HG03103 (cell line): ENCODE results near the gene CMKLR1.

ENCODE experiments used
- ATAC-seq: cut with Tn5 transposase; IDR thresholded peaks from one replicate; pipeline ENCODE4 v1.9.1; 2021; ENCODE audit warnings: low read depth; ENCODE audit not compliant: unreplicated experiment

The CMKLR1 gene

DNA sequence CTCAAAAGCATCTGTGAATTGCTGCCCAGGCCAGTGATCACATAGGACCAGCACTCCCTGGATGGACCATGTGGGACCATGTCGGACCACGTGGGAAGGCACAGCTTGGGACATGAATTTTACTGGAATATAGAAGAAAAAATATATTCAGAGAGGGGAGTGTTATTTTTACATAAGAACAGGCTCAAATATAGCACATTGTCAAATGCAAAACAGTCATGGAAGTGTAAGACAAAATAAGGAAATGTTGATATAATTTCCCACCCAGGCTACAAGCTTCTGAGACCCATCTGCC, 68.3 kb downstream of the CMKLR1 start:
- no peak for ATAC-seq

DNA sequence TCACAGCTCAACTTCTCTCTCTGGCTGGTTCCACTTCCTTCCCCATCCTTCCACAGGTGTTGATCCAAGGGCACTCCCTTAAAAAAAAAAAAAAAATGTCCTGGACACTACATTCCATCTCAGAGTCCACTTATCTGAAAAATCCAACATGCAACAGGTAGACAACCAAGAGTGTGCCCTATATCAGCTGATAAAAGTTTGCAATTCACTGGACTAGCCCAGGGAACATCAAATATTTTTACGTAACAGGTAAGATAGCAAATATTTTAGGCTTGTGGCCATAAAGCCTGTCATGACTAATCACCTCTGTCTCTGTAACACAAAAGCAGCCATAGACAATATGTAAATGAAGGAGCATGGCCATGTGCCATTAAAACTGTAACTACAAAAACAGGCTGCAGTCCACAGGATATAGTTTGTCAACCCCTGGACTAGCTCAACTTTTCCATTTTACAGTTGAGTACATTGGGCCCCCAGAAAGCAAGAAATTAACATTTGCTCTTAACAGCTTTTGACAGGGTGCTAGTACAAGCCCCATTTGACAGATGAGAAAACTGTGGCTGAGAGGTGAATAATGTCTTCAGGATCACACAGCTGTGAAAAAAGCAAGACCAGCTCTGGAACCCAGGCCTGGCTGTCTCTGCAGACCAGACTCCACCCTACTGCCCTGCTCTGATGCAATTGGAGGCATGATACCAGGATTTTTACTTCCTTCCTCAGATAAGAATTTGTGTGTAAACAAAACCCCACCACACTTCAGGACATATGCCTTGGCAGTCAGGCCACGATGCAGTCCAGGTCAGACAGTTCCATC, 68.9 kb downstream of the CMKLR1 start:
- no peak for ATAC-seq

- ATAC-seq: no peak
Measured at GRCh38 chr12:108269224-108269623, 69.9 kb downstream of the CMKLR1 start.

DNA sequence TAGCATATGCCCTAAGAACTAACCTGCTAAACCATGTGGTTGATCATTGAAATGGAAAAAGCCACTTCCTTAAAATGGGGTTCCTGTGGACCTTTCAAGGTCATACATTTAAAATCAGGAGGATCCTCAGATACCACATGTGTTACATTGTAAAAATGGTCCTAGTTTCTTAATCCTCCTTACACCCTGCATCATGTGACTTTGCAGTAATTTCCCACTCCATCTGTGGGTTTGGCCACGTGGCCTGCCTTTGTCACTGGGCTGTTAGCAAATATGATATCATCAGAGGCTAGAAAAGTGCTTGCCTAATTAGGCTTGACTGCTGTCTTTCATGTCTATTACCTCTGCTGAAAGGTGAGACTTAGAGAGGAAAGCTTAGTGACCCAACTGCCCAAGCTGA, 70.7 kb downstream of the CMKLR1 start:
- ATAC-seq: no peak

DNA sequence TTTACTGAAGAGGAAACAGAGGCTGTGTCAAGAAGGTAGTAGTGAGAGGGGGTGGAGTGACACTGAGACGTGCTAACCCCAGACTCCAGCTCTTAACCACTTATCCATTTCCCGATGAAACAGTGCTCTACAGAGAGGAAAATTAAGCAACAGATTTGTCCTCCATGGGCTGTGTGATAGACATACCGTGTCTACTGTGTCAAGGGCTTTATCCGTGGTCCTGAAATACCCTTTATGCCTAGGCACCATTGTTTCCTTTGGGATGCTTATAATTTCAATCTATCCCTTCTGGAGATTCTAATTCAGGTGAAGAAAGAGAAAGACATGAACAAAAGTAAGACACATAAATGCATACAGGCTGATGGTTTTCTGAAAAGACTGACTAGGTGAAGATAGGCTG, 71.7 kb downstream of the CMKLR1 start:
- ATAC-seq: no peak

GRCh38 chr12:108266131-108266530, 73.0 kb downstream of the CMKLR1 start:
- no peak for ATAC-seq

DNA sequence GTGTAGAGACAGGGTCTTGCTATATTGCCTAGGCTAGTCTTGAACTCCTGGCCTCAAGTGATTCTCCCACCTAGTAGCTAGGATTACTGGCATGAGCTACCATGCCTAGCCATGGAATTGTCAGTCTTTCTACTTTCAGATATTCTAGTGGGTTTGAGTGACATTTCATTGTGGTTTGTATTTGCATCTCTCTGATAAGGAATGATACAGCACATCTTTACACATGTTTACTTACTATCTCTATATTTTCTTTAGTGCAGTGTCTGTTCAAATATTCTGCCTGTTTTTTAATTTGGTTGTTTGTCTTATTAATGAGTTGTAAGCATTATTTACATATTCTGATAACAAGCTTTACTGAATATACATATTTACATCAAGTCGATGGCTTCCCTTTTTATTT, 73.6 kb downstream of the CMKLR1 start:
- ATAC-seq: no peak

- no peak for ATAC-seq
Measured at GRCh38 chr12:108260969-108261368, 78.1 kb downstream of the CMKLR1 start.

DNA sequence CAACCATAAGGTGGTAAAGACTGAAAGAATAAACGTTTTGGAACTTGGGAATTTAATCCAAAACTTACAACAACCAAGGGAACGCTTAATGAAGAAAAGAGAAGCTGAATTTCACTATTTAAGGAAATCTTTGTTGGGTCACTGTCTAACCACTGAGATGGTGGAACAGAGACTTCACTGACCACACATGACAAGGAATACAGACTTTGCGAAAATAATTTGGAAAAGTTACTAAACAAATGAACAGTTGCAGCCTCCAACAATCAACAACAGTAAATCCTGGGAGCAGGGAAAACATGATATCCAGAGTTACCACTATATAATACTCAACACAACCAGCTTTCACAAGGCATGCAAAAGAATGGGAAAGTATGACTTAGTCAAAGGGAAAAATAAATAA, 79.1 kb downstream of the CMKLR1 start:
- no peak for ATAC-seq

GRCh38 chr12:108257610-108258106, 81.5 kb downstream of the CMKLR1 start:
- ATAC-seq: no peak

DNA sequence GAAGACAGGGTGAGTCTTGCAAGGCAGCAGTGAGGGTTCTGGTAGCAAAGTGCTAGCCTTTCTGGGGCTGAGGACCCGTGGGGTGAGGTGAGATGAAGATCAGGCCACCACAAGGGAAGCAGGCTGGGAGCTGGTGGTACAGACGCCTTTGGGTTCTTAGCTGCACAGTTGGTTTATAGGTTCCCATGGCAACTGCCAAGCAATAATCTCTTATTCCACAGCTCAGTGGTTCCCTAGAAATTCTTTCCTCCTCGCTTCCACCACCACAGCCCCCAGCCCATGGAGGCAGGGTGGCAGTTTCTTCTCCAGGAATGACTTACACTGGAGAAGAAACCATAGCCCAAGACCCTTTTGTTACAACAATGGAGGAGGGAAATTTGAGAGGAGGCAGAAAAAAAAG, 82.1 kb downstream of the CMKLR1 start:
- no peak for ATAC-seq

DNA sequence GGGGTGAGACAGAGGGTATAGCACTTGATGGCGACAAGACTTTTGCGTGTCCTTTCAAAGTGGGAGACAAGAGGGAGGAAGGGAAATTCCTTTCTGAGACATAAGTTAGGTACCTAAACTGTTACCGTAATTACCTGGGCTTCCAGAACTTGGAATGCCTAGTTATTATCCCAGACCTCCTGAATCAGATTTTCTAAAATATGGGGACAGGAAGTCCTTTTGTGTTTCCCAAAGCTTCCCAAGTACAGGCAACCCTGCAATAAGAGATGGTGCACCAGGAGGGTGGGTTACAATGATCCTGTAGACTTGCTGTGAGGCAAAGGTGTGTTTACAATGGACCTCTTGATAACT, 83.9 kb downstream of the CMKLR1 start:
- no peak for ATAC-seq

GRCh38 chr12:108254517-108255251, 84.4 kb downstream of the CMKLR1 start:
- ATAC-seq: no peak

GRCh38 chr12:108254030-108254429, 85.1 kb downstream of the CMKLR1 start:
- ATAC-seq: no peak

DNA sequence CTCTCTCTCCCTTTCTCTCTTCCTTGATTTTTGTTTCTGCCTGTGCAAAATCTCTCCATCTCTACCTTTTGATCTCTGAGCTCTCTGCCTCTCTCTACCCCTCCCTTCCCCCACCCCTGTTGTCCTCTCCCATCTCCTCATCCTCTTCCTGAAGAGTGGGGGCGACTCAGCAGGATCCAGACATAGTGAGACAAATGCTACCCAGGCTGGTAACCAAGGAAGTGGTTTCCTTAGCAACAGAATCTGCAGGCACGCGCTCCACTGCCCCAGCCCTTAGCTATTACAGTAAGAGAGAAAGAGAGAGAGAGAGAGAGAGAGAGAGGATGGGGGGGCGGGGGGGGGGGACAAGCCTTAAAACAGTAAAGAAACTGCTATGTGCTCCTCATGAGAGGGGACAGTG, 85.6 kb downstream of the CMKLR1 start:
- ATAC-seq: no peak

DNA sequence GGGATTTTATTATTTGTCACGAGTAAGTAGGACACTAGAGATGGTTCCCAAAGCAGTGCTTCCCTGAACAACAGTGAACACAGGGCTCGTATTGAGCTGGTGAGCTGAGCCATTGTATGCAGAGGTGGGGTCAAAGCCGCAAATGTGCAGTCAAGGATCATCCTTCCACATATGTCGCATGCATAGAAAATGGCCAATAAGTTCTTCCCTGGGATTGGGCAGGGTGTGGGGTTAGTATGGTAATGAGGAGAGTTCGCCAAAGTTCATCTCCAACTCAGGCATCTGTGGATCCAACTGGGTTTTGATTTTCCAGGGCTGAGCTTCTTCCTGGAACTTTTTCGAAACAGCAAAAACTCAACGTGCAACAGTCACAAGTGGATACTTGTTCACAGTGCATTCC, 86.6 kb downstream of the CMKLR1 start:
- no peak for ATAC-seq

- no peak for ATAC-seq
Measured at GRCh38 chr12:108248011-108248410, 91.1 kb downstream of the CMKLR1 start.

GRCh38 chr12:108247130-108247529, 92.0 kb downstream of the CMKLR1 start:
- no peak for ATAC-seq

- ATAC-seq: no peak
Measured at GRCh38 chr12:108241986-108242703, 97.0 kb downstream of the CMKLR1 start.

DNA sequence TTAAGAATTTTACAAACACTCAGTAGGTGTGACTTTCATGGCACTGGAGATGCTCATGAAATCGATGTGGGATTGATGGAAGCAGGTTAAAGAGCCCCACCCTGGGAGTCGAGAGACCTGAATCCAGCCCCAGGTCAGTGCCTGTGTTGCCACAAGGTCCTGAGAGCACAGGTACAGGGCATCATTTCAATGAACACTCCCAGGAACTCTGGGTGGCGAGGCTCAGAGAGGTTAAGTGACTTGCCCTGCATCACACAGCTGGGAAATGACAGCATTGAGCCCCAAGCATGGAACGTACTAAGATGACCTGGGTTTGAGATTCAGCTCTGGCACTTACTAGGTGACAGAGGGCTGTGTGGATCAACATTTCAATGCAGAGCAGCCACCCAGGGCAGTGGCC, 98.2 kb downstream of the CMKLR1 start:
- no peak for ATAC-seq

DNA sequence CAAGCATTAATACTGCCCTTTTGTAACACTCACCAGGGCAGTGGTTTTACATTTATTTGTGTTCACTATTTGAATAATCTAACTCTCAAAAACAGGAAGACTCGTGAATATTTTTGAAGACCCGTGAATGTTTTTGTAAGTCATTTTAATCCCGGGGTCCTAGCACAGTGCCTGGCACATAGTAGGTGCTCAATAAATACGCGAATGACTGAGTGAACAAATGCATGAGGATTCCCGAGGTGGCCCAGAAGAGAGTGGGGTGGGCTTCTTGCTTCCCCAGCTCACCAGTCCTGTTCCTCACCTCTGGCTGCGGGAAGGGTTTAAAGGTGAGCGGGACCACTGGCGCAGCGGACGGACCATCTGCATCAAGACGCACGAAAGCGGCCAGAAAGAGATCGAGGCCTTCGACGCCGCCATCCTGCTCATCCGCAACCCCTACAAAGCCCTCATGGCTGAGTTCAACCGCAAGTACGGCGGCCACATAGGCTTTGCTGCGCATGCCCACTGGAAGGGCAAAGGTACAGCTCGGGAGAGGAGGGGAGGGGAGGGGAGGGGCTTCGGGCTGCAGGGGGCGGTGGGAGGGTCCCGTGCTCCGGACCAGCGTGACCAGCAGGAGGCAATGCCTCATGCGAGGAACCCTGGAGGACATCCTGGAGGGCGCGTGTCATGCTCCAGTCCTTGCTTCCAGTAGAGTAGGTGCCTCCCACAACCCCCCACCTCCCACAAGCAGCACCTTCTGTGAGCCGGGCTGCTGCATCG, 98.9 kb downstream of the CMKLR1 start:
- no peak for ATAC-seq
